Gastrocnemius medialis (tissue), 4 donors: ENCODE measurements around the gene ZCCHC18. TPM values are rescaled to one million over a fixed set of nuclear protein-coding genes. Genes with fewer than 3 reads are reported as not detected.
A peak's percentile ranks its signal among the peaks of the same experiment; 100 is the strongest.

Source experiments
- ATAC-seq, 2 donors: fragments of 150-250 bp; one replicate each; pipeline ENCODE4 v1.9.1; 2016
- DNase-seq, 2 donors: peaks; one replicate each; pipeline ENCODE4 v3.0.0-alpha.2; 2019
- H3K27ac ChIP-seq, 4 donors: fragments of 200-600 bp; sonication (generic); 1 replicate in 1 of 4; 2 replicates in 3 of 4; pipeline ENCODE4 v1.5.1; 2016 to 2018; ENCODE audit warnings: mild to moderate bottlenecking in 2 of 4, moderate library complexity in 1 of 4
- H3K27me3 ChIP-seq, 3 donors: fragments of 200-600 bp; sonication (generic) in 2 of 3; 1 replicate in 1 of 3; 2 replicates in 2 of 3; pipeline versions ENCODE4 v1.5.1 to v1.6.0; 2016 to 2019; ENCODE audit warnings: mild to moderate bottlenecking in 1 of 3, moderate library complexity in 1 of 3
- H3K36me3 ChIP-seq, 2 donors: fragments of 200-600 bp; sonication (generic) in 1 of 2; one replicate each; pipeline ENCODE4 v1.5.1; 2017 to 2018
- H3K4me1 ChIP-seq, 2 donors: fragments of 200-600 bp; sonication (generic) in 1 of 2; one replicate each; pipeline ENCODE4 v1.5.1; 2016 to 2017; ENCODE audit warnings: mild to moderate bottlenecking in 2 of 2
- H3K4me3 ChIP-seq, 4 donors: fragments of 200-600 bp; sonication (generic) in 3 of 4; 1 replicate in 1 of 4; 2 replicates in 3 of 4; pipeline ENCODE4 v1.5.1; 2016 to 2019; ENCODE audit warnings: mild to moderate bottlenecking in 2 of 4
- H3K9me3 ChIP-seq, 3 donors: fragments of 200-600 bp; sonication (generic) in 2 of 3; 1 replicate in 1 of 3; 2 replicates in 2 of 3; pipeline ENCODE4 v1.5.1; 2016 to 2019
- CTCF ChIP-seq, 5 experiments: fragments of 450-650 bp in 3 of 5; fragments of 200-600 bp in 2 of 5; sonication (generic) in 2 of 5; IDR thresholded peaks in 4 of 5; conservative IDR thresholded peaks in 1 of 5; 1 replicate in 4 of 5; 2 replicates in 1 of 5; pipeline ENCODE4 v1.5.1; 2016 to 2019; ENCODE audit warnings: antibody characterized with exemption in 5 of 5, mild to moderate bottlenecking in 3 of 5, moderate library complexity in 3 of 5
- POLR2A ChIP-seq, 2 donors: fragments of 450-650 bp; IDR thresholded peaks; one replicate each; pipeline ENCODE4 v1.6.1; 2017; ENCODE audit warnings: antibody characterized with exemption in 2 of 2, mild to moderate bottlenecking in 2 of 2, moderate library complexity in 2 of 2
- in situ Hi-C, 4 donors: fragments of 200-750 bp; cut with MboI; loops; one replicate each; pipeline versions ENCODE4 v1.15.0 to v1.8.0; 2017; ENCODE audit warnings: low sequenced_read_pairs in 4 of 4
- intact Hi-C: fragments of 100-400 bp; cut with DNase I; formaldehyde crosslinking; loops from one replicate; pipeline ENCODE4 v1.15.1; 2023; ENCODE audit warnings: low total_unique reads
- total RNA-seq, 4 donors: library from RNA; depleted of rRNA; stranded (reverse); fragments of >200 nt; gene quantifications; one replicate each; pipeline versions ENCODE4 v1.1.0 to v1.2.3, GENCODE V29; 2016

The ZCCHC18 gene
- total RNA-seq, 4 donors from 2014 or later: not detected

- Histone ChIP-seq H3K27me3 (peaks cover 0 to 8% (median 3%) of the 10 kb centered on the region in 3 donors), H3K27ac (no peak overlapping the region), H3K4me3 (peak overlapping the region; percentile 46 to 68 (median 58)), H3K9me3 (no peaks in the 10 kb centered on the region), H3K4me1 (no peaks in the 10 kb centered on the region), H3K36me3 (no peaks in the 10 kb centered on the region)
- intact Hi-C loops: loop anchor here (2.0 kb wide), 2 partner anchors 15 to 23 kb away; no protein-coding TSS in a partner anchor
- in situ Hi-C loops: no loop called here
- ATAC-seq: peak; percentile 75 to 76
- TF ChIP-seq CTCF (IDR thresholded peaks at IDR 0.05 in 4 of 5, conservative IDR thresholded peaks at IDR 0.05 in 1 of 5) (peak in 3 of 5 experiments; percentile 31 to 56 (median 43)), POLR2A (IDR thresholded peaks at IDR 0.05) (no peak)
- peak; percentile 2 to 21 for DNase-seq
These were observed 1.1 kb downstream of the ZCCHC18 start for GRCh38 chrX:104113222-104113965.

- Histone ChIP-seq H3K4me3 (no peak overlapping the region), H3K9me3 (no peaks in the 10 kb centered on the region), H3K27me3 (no peaks in the 10 kb centered on the region), H3K27ac (no peak overlapping the region), H3K4me1 (no peaks in the 10 kb centered on the region), H3K36me3 (no peaks in the 10 kb centered on the region)
- ATAC-seq: no peak
- intact Hi-C loops (no loop called here), in situ Hi-C loops (no loop called here)
- no peak for TF ChIP-seq POLR2A (IDR thresholded peaks at IDR 0.05)
- TF ChIP-seq CTCF (IDR thresholded peaks at IDR 0.05 in 4 of 5, conservative IDR thresholded peaks at IDR 0.05 in 1 of 5): no peak
- DNase-seq: no peak
These were observed 5.4 kb downstream of the ZCCHC18 start for GRCh38 chrX:104117759-104118158.

DNA sequence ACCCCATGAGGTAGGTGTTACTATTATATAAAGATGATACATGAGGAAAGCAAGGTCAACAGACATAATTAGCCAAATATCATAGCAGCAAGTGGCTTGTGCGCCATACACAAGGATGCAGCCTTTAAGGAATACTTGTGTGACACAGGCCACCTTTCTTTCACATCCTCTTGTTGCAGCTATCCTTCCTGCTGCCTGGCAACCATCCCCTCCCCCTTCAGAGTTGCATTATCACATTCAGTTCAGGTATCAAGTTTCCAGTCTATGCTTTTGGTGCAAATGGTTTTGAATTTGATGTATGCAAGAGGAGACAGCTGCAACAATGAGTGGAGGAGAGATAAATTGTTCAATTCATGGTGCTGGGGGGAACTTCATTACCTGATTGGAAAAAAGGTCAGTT, 6.4 kb downstream of the ZCCHC18 start:
- no peaks in the 10 kb centered on the region for H3K36me3 ChIP-seq
- no peaks in the 10 kb centered on the region for H3K27me3 ChIP-seq
- in situ Hi-C loops: no loop called here
- no peak overlapping the region for H3K27ac ChIP-seq
- intact Hi-C loops: no loop called here
- no peak for DNase-seq
- TF ChIP-seq POLR2A (IDR thresholded peaks at IDR 0.05) (no peak), CTCF (IDR thresholded peaks at IDR 0.05 in 4 of 5, conservative IDR thresholded peaks at IDR 0.05 in 1 of 5) (no peak)
- no peaks in the 10 kb centered on the region for H3K4me1 ChIP-seq
- ATAC-seq: no peak
- H3K4me3 ChIP-seq: no peak overlapping the region
- no peaks in the 10 kb centered on the region for H3K9me3 ChIP-seq

- in situ Hi-C loops: no loop called here
- no peaks in the 10 kb centered on the region for H3K4me1 ChIP-seq
- ATAC-seq: no peak
- H3K36me3 ChIP-seq: no peaks in the 10 kb centered on the region
- intact Hi-C loops: no loop called here
- no peaks in the 10 kb centered on the region for H3K27me3 ChIP-seq
- no peaks in the 10 kb centered on the region for H3K9me3 ChIP-seq
- TF ChIP-seq POLR2A (IDR thresholded peaks at IDR 0.05) (no peak), CTCF (IDR thresholded peaks at IDR 0.05 in 4 of 5, conservative IDR thresholded peaks at IDR 0.05 in 1 of 5) (no peak)
- DNase-seq: no peak
- H3K4me3 ChIP-seq: no peak overlapping the region
- H3K27ac ChIP-seq: no peak overlapping the region
These were observed 10.5 kb downstream of the ZCCHC18 start for GRCh38 chrX:104122829-104123228.
